GM12872 (cell line): Measurements from ENCODE around the gene MCM7.

Source experiments
- TF ChIP-seq, protein P1 (sequence below): IDR thresholded peaks from 3 replicates; pipeline ENCODE4 v1.5.1; 2011; ENCODE audit warnings: low read depth, mild to moderate bottlenecking, low read length, moderate library complexity; ENCODE audit not compliant: insufficient read depth

MCM7 gene

DNA sequence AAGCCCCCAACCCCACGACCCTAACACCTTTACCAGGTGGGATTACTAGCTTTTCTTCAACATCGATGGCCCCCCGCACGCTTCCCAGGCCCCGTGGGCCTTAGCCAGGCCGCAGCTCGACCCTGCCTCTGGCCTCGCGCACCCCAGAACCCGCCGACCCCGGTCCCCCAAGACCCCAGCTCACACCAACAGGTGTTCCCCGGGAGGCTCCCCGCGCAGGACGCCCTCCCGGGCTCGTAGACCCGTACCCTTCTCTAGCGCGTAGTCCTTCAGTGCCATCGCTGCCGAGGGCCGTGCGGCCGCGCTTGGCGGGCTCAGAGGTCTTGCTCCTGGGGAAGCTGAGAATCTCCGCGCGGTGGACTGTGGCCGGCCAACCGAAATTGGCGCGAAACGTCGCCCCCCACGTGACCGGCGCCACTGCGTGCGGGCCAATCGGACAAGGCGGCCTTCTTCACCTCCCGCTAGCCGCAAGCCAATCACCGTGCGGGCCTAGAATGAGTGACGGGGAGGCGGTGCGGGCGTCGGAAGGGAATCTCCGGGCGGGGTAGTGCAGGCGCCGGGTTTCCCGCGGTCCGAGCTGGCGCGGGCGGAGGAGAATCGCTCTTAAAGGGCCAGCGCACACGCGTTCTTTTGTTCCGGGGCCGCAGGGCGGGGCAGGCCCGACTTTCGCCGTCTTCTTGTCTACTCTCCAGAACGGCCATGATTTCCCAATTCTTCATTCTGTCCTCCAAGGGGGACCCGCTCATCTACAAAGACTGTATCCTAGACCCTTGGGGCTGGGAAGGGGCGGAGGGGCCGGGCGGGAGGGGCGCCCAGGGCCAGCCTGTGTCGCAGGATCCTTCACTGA lies at the start of gene MCM7, which contains the start of gene AP4M1:
Gene MCM7, minus strand, starts transcription at position 382 of the 847 bp plus-strand sequence. Its CDS starts 103 bp downstream, at position 279.
Gene AP4M1, plus strand, starts transcription at position 628 of the 847 bp plus-strand sequence. Its CDS starts 72 bp downstream, at position 700.
- TF ChIP-seq, protein P1, sequence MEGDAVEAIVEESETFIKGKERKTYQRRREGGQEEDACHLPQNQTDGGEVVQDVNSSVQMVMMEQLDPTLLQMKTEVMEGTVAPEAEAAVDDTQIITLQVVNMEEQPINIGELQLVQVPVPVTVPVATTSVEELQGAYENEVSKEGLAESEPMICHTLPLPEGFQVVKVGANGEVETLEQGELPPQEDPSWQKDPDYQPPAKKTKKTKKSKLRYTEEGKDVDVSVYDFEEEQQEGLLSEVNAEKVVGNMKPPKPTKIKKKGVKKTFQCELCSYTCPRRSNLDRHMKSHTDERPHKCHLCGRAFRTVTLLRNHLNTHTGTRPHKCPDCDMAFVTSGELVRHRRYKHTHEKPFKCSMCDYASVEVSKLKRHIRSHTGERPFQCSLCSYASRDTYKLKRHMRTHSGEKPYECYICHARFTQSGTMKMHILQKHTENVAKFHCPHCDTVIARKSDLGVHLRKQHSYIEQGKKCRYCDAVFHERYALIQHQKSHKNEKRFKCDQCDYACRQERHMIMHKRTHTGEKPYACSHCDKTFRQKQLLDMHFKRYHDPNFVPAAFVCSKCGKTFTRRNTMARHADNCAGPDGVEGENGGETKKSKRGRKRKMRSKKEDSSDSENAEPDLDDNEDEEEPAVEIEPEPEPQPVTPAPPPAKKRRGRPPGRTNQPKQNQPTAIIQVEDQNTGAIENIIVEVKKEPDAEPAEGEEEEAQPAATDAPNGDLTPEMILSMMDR = no peak

DNA sequence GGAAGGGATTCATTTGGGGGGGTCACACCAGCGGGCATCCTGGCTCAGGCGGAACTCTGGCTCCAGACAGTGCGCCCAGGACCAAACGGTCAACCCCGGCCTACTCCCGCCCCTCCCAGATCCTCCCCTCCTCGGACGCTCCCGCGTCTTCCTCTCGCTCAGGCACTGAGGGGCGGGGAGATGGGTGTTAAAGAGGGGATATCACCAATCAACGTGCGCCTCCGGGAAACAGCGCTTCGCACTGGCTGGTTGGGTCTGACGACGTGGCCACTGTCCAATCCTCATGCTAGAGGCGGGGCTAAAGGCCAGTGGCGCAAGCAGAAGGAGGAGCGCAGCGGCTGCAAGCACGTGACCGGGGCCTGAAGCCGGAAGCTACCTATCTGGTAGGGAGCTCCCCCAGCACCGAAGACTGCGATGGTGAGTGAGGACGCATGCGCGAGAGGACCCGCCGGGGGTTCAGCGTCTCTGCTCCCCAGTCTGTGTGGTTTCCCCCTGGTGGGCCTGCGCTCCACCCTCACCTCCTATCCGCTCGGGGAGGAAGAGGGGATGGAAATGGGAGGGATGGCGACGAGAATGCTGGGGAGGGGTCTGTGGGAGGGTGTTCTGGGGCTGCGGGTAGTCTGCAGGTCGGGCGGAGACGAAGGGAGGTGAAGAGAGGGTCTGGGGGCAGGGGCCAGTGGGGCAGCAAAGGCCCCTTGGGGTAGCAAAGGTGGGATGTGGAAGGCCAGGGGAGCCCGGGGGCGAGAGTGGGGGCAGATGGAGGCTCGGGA lies 47.5 kb upstream of the MCM7 start, which contains the start of gene LAMTOR4:
Gene LAMTOR4, plus strand, starts transcription at position 360 of the 770 bp plus-strand sequence. Its CDS starts 55 bp downstream, at position 415.
- TF ChIP-seq, protein P1 = no peak

DNA sequence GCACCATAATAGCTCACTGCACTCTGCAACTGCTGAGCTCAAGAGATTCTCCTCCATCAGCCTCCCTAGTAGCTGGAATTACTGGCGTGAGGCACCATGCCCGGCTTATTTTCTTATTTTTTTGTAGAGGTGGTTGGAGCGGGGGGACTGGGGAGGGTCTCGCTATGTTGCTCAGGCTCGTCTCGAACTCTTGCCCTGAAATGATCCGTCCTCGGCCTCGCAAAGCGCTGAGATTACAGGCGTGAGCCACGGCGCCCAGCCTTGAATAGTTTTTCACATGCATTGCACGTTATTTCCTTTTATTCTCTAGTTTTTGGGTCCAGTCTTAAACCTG lies 47.0 kb upstream of the MCM7 start:
- TF ChIP-seq, protein P1 = no peak

DNA sequence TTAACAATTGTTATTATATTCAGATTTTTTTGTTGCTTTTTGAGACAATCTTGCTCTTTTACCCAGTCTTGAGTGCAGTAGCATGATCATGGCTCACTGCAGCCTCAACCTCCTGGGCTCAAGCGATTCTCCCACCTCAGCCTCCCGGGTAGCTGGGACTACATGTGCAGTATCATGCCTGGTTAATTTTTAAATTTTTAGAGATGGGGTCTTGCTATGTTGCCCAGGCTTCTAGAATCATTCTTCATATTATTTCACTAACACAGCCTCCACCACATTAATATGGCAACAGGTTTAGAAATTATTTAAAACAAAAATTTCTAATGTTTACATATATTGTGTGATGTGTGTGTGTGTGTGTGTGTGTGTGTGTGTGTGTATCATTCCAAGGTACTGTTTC lies 46.1 kb upstream of the MCM7 start:
- TF ChIP-seq, protein P1 = no peak

DNA sequence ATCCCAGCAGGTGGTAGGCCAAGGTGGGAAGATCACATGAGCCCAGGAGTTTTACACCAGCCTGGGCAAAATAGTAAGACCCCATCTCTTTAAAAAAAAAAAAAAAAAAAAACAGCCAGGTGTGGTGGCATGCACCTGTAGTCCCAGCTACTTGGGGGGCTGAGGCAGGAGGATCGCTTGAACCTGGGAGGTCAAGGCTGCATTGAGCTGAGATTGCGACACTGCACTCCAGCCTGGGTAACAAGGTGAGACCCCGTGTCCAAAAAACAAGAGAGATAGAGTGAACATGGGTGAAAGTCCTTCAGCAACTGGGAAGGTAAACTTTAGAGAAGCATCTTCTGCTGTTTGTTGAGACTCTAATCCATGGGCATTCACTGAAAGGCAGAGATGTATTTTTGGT lies 41.3 kb upstream of the MCM7 start:
- TF ChIP-seq, protein P1 = no peak

DNA sequence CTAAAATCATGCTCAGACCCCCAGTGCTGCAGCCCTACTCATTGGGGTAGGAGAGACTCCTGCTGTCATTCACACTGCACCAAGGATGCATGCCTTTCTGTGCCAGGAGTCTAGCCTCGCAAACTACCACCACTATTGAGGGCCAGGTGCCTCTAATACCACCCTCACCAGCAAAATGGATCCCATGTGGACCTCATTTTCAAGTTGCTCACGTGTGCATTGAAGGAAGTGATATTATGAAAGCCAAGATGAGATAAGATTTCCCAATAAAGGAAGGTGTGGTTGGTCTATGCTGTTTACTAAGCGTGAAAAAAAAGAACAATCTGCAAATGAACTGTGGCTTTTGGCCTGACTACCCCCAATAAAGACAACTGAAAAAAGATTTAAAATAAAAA lies 40.4 kb upstream of the MCM7 start:
- TF ChIP-seq, protein P1 = no peak
